Measurements from ENCODE around the gene MSI2.

DNA sequence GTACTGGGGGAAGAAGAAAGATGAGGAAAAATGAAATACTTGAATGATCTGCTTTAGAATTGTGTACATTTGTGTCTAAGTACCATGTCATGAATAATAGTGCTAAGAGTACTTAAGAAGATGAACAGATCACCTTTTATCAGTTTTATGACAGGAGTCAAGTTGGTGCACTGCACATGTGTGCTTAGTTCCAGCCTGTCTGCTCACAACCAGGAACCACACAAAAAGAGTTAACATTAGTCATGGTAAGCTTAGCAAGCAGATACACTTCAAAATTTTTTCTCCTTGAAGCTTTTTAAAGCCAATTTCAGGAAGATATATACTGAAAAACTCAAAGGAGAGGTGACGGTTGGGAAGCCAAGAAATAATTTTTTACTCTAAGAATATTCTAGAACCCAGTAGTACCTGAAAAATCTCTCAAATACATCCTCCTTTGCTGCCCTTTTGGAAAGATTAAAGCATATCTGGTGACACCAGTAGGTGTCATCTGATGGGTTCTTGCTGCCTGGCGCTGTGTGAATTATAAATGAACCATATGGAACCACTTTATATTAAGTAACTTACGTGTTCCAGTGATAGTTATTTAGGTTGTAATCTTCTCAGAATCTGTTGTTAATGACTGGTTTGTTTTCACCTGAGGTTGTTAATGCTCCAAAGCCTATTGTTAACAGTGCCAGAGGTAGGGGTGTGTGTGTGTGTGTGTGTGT, 93.4 kb downstream of the MSI2 start:
- TF ChIP-seq, protein P1, sequence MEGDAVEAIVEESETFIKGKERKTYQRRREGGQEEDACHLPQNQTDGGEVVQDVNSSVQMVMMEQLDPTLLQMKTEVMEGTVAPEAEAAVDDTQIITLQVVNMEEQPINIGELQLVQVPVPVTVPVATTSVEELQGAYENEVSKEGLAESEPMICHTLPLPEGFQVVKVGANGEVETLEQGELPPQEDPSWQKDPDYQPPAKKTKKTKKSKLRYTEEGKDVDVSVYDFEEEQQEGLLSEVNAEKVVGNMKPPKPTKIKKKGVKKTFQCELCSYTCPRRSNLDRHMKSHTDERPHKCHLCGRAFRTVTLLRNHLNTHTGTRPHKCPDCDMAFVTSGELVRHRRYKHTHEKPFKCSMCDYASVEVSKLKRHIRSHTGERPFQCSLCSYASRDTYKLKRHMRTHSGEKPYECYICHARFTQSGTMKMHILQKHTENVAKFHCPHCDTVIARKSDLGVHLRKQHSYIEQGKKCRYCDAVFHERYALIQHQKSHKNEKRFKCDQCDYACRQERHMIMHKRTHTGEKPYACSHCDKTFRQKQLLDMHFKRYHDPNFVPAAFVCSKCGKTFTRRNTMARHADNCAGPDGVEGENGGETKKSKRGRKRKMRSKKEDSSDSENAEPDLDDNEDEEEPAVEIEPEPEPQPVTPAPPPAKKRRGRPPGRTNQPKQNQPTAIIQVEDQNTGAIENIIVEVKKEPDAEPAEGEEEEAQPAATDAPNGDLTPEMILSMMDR (IDR thresholded peaks at IDR 0.05; ENCODE audit: low read length): no peak
- TF ChIP-seq EZH2 (IDR thresholded peaks at IDR 0.05; ENCODE audit: borderline replicate concordance, low read length): no peak
